Endometrial microvascular endothelial cells (primary cell): ENCODE results near the gene AFG3L2. TPM values are rescaled to one million over a fixed set of nuclear protein-coding genes. Genes with fewer than 3 reads are reported as not detected.

Source experiments
- in situ Hi-C: cut with HindIII; loops from 2 replicates; pipeline ENCODE4 v1.10.0; 2017; ENCODE audit warnings: low sequenced_read_pairs, low pct_unique_long_range_greater_than_20kb; ENCODE audit errors: inconsistent ontology term
- total RNA-seq: library from RNA; depleted of rRNA; stranded (reverse); fragments of >200 nt; gene quantifications from one replicate; pipeline ENCODE4 v1.2.3, GENCODE V29; 2015; ENCODE audit errors: inconsistent ontology term

Gene AFG3L2
- total RNA-seq, 1 donor from 2014 or later: 50.6 TPM

DNA sequence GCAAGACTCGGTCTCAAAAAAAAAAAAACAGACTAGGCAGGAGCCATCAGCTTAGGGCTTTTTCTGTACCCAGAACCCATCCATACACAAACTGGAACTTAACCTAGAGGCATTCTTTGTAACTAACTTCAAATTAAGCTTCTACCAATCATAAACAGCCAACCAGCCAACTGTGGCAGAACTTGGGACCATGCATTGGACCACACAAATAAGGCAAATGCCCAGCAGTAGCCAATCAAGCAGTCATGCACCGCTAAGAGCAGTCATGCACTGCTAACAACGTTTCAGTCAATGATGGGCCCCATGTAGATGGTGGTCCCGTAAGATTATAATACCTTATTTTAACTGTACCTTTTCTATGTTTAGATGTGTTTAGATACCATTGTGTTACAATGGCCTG, 46.3 kb downstream of the AFG3L2 start:
- in situ Hi-C loops: no loop called here

DNA sequence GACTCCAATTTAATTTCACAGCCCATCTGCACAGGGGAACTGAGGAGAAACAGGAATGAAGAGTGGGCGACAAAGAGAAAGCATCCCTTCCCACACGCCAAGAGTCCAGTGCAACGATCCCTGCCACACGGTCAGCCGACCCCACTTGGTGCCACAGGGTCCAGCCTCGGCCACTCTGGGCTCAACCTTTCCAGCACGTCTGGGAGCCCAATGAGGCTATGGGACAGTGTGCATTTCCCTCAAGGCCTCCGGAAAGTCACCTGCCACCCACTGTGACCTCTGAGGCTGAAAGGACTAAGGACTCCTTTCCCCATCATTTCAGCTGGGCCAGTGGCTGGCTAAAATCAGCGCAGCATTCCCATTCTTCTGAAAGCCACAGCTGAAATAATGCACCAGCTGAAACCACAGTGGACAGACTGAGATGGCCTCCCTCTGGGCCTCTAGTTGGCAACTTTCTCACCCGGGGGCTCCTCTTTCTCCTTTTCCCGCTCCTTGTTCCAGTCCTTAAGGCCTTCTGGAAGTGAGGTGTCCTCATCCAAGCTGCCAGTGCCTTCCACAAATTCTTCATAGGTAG, 47.8 kb downstream of the AFG3L2 start:
- in situ Hi-C loops: no loop called here

DNA sequence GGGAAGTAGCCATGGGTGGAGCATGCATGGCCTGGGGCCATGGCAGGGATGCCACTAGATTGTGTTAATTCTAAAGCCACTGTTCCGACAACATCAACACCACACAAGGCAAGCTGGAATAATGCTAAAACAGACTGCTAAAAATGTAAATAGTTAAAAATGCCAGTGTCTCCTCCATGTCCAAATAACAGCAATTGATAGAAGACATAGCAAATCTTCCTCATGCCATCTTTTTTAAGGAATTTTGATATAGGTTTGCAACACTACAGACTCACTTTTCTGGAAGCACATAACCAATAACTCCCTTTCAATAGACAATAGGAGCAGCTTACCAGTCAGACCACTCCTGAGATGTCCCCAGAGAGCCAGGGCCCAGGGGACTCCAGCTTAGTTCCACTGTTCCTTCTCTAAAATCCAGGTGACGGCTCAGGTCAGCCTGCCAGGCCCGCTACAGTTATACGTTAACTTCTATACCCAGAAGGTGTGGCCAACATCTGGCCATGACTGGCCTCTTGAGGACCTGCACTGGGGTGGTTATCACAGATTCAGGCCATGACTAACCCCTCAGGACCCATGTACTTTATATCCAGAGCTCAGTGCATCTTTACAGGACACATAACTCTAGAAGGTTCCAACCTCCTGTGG, 48.7 kb downstream of the AFG3L2 start:
- in situ Hi-C loops: no loop called here

DNA sequence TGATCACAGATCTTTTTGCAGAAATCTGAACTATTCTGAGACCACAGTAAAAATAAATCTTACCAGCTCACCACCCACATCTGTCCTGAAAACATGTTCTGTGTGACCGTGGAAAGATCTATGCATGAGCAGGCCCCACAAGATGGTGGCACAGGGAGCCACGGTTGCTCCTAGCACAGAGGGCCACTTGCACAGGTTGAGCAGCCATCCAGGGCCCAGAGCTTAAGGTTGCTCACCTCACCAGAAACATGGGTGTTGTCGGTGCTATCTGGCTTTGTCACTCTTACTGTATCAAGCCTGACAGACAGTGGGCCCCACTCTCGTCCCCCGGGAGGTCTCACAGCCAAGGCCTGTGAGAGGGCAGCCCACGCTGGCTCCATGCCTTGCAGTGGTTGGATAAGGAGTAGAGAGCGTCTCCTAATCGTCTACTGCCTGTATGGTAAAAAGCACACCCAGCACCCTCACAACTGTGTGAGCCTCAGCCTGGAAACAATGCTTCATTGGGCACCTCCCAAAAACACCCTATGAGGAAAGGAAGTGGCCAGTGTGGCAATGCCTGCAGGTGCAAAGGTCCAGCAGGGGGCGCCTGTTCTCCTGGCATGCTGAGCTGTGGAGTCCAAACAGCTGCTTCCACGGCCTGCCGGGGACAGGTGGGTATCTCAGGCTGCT, 49.4 kb downstream of the AFG3L2 start:
- in situ Hi-C loops: no loop called here

DNA sequence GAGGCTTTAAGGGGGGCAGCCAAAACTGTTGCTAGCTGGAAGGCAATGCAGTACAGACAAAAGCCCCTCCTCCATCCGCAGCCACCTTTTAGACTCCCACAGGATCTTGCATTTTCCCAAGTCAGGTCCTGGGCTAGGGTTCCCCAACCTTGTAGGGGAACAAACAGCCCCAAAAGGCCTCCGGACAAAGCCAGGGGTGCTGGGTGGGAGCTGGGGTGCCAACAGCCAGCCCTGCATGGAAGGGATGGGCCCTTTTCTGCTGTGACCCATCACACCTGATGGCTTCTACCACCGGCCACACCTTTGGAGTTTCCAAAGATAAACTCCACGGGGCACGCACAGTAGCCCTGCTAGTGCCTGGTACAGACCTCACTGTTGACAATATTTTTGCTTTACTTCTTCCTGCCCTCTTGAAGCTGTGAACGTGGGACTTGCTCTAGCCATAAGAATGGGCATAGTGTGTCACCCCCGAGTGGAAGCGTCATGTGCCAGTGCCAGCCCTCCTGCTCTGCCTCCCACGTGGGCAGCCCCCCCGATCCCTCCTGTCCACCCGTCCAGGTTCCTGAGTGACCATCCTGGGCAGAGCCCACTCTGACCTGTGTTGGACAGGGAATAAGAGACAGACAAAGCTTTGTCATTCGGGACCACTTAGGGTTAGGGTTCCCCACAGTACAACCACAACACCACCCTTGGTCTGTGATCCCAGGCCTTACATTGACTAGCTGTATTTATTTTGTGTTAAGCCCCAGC, 50.1 kb downstream of the AFG3L2 start:
- in situ Hi-C loops: no loop called here

DNA sequence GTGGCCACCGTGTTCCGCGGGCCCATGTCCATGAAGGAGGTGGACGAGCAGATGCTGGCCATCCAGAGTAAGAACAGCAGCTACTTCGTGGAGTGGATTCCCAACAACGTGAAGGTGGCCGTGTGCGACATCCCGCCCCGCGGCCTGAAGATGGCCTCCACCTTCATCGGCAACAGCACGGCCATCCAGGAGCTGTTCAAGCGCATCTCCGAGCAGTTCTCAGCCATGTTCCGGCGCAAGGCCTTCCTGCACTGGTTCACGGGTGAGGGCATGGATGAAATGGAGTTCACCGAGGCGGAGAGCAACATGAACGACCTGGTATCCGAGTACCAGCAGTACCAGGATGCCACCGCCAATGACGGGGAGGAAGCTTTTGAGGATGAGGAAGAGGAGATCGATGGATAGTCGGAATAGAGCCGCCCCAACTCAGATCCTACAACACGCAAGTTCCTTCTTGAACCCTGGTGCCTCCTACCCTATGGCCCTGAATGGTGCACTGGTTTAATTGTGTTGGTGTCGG, 51.2 kb downstream of the AFG3L2 start:
- in situ Hi-C loops: no loop called here

DNA sequence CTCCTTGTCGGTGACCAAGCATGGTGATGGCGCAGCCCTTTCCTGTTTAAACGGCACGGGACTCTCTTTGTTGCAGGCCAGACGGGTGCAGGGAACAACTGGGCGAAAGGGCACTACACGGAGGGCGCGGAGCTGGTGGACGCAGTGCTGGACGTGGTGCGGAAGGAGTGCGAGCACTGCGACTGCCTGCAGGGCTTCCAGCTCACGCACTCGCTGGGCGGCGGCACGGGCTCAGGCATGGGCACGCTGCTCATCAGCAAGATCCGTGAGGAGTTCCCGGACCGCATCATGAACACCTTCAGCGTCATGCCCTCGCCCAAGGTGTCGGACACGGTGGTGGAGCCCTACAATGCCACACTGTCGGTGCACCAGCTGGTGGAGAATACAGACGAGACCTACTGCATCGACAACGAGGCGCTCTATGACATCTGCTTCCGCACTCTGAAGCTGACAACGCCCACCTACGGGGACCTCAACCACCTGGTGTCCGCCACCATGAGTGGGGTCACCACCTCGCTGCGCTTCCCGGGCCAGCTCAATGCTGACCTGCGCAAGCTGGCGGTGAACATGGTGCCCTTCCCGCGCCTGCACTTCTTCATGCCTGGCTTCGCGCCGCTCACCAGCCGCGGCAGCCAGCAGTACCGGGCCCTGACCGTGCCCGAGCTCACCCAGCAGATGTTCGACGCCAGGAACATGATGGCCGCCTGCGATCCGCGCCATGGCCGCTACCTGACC, 51.9 kb downstream of the AFG3L2 start:
- in situ Hi-C loops: no loop called here

DNA sequence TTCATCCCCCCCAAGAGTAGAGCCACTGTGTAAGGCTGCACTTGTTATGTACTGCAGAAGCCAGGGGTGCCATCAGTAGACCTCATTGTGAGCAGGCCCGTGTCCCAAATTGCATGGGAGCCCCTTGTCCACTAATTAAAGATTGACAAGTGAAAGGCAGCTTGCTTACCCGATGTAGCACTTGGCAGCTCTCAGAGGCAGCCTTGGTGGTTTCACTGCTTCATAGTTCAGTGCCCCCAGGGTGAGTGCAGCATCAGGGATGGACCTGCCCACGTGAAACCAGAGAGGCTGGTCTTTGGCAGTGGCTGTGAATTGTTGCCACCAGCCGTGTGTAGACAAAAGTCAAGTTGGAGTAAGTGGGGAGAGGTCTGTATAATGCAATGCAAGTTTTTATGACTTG, 55.7 kb downstream of the AFG3L2 start:
- in situ Hi-C loops: no loop called here

DNA sequence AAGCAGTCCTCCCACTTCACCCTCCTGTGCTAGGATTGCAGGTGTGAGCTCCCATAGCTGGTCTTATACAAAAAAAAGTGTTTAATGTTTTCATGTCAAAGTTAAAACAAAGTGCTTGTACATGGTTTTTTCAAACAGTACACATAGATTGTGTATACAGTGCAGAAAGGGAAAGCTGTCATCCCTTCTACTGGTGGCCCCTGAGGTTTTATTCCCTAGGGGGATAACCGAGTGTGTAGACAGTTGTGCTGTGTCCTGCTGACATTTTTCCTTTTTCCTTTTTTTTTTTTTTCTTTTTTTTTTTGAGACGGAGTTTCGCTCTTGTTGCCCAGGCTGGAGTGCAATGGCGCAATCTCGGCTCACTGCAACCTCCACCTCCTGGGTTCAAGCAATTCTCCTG, 58.2 kb downstream of the AFG3L2 start:
- in situ Hi-C loops: no loop called here

DNA sequence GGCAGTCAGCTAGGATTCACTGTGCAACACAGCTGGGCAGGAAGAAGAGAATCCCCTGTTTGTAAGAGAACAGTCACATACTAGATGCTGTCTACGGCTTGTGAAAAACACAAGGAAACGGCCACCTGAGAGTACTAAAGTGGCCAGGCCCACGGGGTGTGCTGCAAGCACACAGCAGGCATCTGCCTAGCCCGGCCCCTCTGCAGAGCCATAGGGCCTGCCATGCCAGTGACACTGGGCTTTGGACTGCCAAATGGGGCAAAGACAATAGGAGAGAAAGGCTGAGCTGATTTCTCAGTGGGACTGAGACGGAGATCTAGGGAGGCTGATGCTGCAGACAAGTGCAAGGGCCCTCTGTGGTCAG, 58.7 kb downstream of the AFG3L2 start:
- in situ Hi-C loops: no loop called here

DNA sequence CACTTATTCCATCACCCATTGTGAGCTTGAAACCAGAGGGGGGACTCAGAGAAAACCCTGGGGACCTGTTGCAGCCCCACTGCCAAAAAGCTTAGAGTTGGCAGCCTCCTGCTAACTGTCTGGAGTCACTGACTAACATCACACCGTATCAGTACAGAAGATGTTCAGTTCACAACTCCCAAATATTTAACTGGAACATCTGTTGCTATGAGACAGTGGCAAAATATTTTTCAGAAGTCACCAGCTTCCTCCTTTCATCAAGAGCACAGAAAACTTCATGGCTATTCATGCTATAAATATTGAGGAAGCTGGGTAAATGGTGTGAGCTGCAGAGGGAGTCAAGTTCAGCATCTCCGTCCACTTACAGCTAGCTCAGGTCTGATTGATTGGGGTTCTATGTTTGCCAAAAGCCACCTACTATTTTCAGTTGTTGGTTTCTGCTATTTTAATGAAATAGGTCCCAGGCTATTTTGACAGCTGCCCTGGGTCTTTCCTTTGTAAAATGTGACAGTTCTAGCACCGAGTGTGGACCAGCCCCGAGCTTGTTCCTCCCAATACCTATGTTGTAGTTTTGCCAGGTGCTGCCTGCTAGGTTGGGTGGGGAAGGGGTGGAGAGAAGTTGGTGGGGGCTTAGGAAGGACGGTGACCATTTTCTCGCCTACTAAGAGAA, 59.2 kb downstream of the AFG3L2 start:
- in situ Hi-C loops: no loop called here

DNA sequence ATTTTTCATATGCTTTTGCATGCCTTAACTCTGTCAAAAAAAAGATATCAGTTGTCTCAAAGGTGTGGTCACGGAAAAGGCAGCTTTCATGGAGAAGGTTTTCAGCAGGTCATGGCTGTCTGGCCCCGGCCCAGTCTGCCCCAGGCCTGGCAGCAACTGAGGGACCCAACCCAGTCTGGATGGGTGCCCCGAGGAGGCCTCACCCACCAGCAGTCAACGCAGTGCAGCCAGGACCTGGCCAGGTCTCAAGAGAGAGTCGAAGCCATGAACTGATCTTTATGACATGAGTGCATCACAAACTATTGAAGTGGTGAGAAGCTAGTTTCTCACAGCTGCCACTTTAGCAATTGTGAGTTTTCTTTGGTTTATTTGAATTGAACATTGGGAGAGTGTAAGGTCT, 61.1 kb downstream of the AFG3L2 start:
- in situ Hi-C loops: no loop called here

DNA sequence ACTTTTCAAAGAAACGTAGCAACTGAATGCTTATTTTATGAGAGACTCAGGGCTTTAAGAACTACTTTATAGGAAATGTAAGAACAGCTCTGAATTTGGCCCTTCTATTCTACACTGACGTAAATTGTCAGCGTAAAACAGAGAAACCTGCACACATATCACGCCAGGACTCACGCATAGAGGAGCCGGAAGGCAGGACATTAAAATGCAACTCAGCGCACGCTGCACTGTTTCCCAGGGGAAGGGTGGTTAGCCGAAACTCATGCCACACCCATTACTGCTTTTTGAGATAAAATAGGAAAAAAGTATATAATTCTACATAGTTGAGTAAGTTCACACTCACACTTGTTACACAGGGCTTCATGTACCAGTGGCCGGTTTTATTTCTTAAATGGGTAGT, 61.5 kb downstream of the AFG3L2 start:
- in situ Hi-C loops: no loop called here

DNA sequence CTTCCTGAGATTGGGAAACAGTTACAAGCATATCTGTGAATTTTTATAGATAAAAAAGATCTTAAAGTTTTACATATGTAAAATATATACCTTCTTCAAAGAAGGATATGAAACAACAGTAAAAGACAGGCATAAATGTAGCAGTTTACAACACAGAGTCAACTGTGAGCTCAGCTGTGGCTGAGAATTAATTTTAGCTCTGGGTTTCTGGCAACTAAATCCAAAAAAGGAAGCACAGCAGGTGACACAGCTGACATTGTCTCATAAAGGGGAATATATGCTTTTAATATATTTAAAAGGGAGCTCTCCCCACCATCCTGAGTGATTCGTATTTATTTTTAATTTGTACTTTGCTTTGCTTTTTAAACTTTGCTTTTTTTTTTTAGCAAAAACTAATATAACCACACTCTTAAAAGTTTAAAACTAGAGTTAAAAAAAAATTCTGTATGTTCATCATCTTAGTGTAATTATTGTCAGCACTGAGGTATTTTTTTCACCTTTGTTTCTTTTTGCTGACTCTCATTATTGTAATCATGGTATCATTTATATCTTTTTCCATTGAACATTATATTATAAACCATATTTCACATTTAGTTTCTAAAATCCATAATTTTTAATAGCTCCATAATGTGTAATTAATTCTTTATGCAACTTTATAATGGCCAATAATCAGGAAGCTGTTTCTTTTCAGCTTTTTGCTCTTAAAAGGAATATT, 62.3 kb downstream of the AFG3L2 start:
- in situ Hi-C loops: no loop called here

DNA sequence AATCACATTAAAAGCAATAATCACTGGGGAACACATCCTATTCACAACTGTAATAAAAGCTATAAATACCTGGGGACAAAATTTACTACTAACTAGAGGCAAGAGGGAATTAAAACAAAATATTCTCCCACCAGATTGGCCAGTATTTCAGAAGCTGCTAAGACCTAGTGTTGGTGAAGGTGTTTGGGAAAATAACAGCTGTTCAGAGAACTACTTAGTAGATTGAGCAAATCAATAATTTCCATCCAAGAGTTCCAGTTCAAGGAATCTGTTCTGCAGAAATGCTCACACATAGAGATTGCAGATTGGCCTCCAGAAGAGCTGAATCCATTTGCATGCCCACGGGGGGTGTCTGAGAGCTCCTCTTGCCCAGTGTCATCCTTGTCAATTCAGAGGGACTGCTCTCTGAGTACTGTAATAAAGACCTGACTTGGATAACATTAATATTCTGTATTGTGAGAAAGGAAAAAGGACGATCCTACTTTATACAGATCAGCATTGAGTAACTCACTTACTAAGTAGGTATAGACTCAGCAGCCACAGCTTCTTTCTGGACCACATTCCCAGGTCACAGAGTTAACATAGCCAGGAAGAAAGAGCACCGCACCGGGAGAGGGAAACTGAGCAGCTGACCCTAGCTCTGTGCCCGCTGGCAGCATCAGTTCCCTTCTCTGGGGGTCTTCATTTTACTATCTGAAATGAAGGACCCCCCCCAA, 63.3 kb downstream of the AFG3L2 start:
- in situ Hi-C loops: no loop called here

DNA sequence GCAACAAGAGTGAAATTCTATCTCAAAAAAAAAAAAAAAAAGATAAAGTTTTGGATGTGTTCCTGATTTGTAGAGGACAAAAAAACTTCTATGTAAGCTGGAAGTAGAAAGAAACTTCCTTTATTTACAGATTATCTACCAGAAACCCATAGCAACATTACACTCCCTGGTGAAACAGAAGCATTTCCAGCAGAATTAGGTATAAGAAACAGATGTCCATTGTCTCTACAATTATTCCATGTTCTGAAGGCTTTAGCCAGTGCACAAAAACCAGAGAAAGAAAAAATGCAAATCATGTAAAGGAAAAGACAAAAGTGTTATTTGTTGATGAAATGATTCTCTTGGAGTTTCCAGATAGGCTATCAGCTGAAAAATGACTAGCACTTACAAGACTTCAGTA, 64.1 kb downstream of the AFG3L2 start:
- in situ Hi-C loops: no loop called here

DNA sequence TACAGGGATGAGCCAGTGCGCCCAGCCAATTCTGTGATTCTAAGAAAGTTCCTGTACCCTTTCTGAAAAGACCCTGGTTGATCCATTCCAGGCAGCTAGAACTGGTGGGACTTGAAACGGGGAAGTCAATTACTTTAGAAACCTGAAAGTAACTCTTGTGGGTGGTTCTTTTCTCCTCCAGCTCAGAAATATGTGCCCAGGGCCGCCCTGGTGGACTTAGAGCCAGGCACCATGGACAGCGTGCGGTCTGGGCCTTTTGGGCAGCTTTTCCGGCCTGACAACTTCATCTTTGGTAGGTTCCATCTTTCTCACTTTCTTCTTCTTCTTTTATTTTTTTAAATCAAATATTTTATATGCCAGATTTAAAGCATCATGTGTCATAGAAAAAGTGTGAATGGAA, 66.3 kb downstream of the AFG3L2 start:
- in situ Hi-C loops: no loop called here
